WTC11 (cell line): ENCODE measurements around the gene BBS9.

Source experiments
- ATF6 ChIP-seq: sonication (generic); formaldehyde crosslinking; IDR thresholded peaks from 2 replicates; pipeline ENCODE4 v1.8.1; 2023; ENCODE audit warnings: mild to moderate bottlenecking, missing genetic modification reagents
- CREB1 ChIP-seq: sonication (generic); formaldehyde crosslinking; IDR thresholded peaks from 2 replicates; pipeline ENCODE4 v1.8.0; 2023; ENCODE audit warnings: mild to moderate bottlenecking, missing genetic modification reagents
- ETV6 ChIP-seq: sonication (generic); formaldehyde crosslinking; IDR thresholded peaks from 2 replicates; pipeline ENCODE4 v1.8.1; 2022; ENCODE audit warnings: mild to moderate bottlenecking, missing genetic modification reagents
- MLX ChIP-seq: sonication (generic); formaldehyde crosslinking; IDR thresholded peaks from 2 replicates; pipeline ENCODE4 v1.8.1; 2023; ENCODE audit warnings: mild to moderate bottlenecking, missing genetic modification reagents, moderate library complexity
- PRDM15 ChIP-seq: sonication (generic); formaldehyde crosslinking; IDR thresholded peaks from 2 replicates; pipeline ENCODE4 v1.8.0; 2022; ENCODE audit warnings: missing genetic modification reagents
- TCF7 ChIP-seq: sonication (generic); formaldehyde crosslinking; IDR thresholded peaks from 2 replicates; pipeline ENCODE4 v1.8.0; 2022; ENCODE audit warnings: mild to moderate bottlenecking, low read depth, missing genetic modification reagents, moderate library complexity
- TEAD4 ChIP-seq: sonication (generic); formaldehyde crosslinking; IDR thresholded peaks from 2 replicates; pipeline ENCODE4 v1.8.0; 2022; ENCODE audit warnings: mild to moderate bottlenecking, missing genetic modification reagents
- ZNF121 ChIP-seq: sonication (generic); formaldehyde crosslinking; IDR thresholded peaks from 2 replicates; pipeline ENCODE4 v1.8.0; 2023; ENCODE audit warnings: missing genetic modification reagents
- ZNF317 ChIP-seq: sonication (generic); formaldehyde crosslinking; IDR thresholded peaks from 2 replicates; pipeline ENCODE4 v1.8.1; 2023; ENCODE audit warnings: low read depth, mild to moderate bottlenecking, moderate library complexity, missing genetic modification reagents, borderline replicate concordance
- ZNF416 ChIP-seq: fragments of 250-450 bp; sonication (Bioruptor Pico); IDR thresholded peaks from 2 replicates; pipeline ENCODE4 v1.9.0; 2021; ENCODE audit warnings: mild to moderate bottlenecking, inconsistent platforms
- TF ChIP-seq, protein P1 (sequence below): fragments of 200-600 bp; IDR thresholded peaks from 2 replicates; pipeline ENCODE4 v1.8.0; 2022; ENCODE audit warnings: antibody characterized with exemption
- TF ChIP-seq, protein P2 (sequence below): sonication (generic); formaldehyde crosslinking; IDR thresholded peaks from 2 replicates; pipeline ENCODE4 v1.8.0; 2023; ENCODE audit warnings: missing genetic modification reagents

DNA sequence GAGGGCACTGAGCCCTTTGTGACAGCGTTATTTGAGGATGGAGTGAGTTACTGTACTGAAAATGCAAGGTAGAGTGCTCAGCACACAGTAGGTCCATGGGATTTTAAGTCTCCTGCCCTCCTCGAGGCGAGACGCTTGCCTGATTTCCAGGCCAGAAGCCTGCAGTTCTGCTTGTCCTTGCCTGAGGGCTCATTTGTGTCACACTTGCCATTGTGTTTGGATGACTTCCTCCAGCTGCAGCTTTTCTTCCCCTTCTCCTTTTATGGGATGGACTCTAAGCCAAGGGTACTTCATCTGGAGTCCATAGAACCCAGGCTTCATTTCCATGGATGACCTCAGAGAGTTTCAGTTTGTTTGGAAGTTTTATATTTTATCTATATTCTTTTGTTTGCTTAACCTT, 471.7 kb downstream of the BBS9 start:
- no peak for TF ChIP-seq ZNF317
- TF ChIP-seq ZNF416 (CRISPR knock-in tag) = no peak
- TF ChIP-seq, protein P1, sequence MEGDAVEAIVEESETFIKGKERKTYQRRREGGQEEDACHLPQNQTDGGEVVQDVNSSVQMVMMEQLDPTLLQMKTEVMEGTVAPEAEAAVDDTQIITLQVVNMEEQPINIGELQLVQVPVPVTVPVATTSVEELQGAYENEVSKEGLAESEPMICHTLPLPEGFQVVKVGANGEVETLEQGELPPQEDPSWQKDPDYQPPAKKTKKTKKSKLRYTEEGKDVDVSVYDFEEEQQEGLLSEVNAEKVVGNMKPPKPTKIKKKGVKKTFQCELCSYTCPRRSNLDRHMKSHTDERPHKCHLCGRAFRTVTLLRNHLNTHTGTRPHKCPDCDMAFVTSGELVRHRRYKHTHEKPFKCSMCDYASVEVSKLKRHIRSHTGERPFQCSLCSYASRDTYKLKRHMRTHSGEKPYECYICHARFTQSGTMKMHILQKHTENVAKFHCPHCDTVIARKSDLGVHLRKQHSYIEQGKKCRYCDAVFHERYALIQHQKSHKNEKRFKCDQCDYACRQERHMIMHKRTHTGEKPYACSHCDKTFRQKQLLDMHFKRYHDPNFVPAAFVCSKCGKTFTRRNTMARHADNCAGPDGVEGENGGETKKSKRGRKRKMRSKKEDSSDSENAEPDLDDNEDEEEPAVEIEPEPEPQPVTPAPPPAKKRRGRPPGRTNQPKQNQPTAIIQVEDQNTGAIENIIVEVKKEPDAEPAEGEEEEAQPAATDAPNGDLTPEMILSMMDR = no peak
- TF ChIP-seq ATF6 = no peak
- TF ChIP-seq PRDM15 (CRISPR knock-in tag) = no peak
- no peak for TF ChIP-seq TCF7 (CRISPR knock-in tag)
- TF ChIP-seq, protein P2, sequence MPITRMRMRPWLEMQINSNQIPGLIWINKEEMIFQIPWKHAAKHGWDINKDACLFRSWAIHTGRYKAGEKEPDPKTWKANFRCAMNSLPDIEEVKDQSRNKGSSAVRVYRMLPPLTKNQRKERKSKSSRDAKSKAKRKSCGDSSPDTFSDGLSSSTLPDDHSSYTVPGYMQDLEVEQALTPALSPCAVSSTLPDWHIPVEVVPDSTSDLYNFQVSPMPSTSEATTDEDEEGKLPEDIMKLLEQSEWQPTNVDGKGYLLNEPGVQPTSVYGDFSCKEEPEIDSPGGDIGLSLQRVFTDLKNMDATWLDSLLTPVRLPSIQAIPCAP (CRISPR knock-in tag) = no peak
- no peak for TF ChIP-seq TEAD4 (CRISPR knock-in tag)
- TF ChIP-seq CREB1 = no peak
- TF ChIP-seq ETV6 (CRISPR knock-in tag) = no peak
- no peak for TF ChIP-seq ZNF121 (CRISPR knock-in tag)
- TF ChIP-seq MLX (CRISPR knock-in tag) = no peak
